Endothelial cell of umbilical vein (primary cell): ENCODE data around the gene ATAD3A. TPM values are rescaled to one million over a fixed set of nuclear protein-coding genes. Genes with fewer than 3 reads are reported as not detected.
"Not testable (repeated sequence)": the region's sequence is repeated elsewhere in the genome, so short reads cannot be mapped to it uniquely, and the experiment has no call there.

Source experiments
- BruUV-seq: library from RNA; stranded (reverse); fragments of 400-500 nt; replicated peaks from 2 replicates; lab custom pipeline; 2021; lab: Mats Ljungman, UMichigan
- CTCF ChIA-PET: fragments of 300-600, 350-600 bp; sonication (Branson Sonifier 250); formaldehyde crosslinking; loops from one replicate; lab custom pipeline; 2021; ENCODE audit warnings: antibody characterized with exemption, inconsistent platforms; lab: Charles Lee
- POLR2A ChIA-PET: fragments of 300-600, 350-600 bp; sonication (Branson Sonifier 250); formaldehyde crosslinking; loops from one replicate; lab custom pipeline; 2021; ENCODE audit warnings: antibody characterized with exemption, inconsistent platforms; lab: Charles Lee
- DNase-seq: peaks from one replicate; pipeline ENCODE4 v3.0.0-alpha.2; 2011; ENCODE audit warnings: low read depth, low spot score
- FAIRE-seq: peaks from 2 replicates; lab custom pipeline; 2011; peaks lifted over from hg19 to GRCh38; lab: Jason Lieb, UNC
- H2AFZ ChIP-seq: 2 replicates; pipeline ENCODE4 v1.6.0; 2012; ENCODE audit warnings: low read depth, low read length, control low read depth, inconsistent platforms
- H3K27ac ChIP-seq: 2 replicates; pipeline ENCODE4 v1.5.1; 2011; ENCODE audit warnings: low read depth, mild to moderate bottlenecking, control low read depth, low read length, moderate library complexity; ENCODE audit not compliant: insufficient read depth
- H3K27me3 ChIP-seq, 2 experiments: 2 replicates each; pipeline versions ENCODE4 v1.6.0 to v1.6.1; 2011; ENCODE audit warnings: low read length in 2 of 2, mixed read lengths in 1 of 2; ENCODE audit not compliant: control insufficient read depth in 2 of 2, insufficient read depth in 2 of 2
- H3K36me3 ChIP-seq, 2 experiments: 2 replicates in 1 of 2; 3 replicates in 1 of 2; pipeline ENCODE4 v1.5.1; 2011; ENCODE audit warnings: low read length in 2 of 2, mild to moderate bottlenecking in 1 of 2, moderate library complexity in 1 of 2; ENCODE audit not compliant: control insufficient read depth in 2 of 2, insufficient read depth in 2 of 2; ENCODE audit errors: extremely low read depth in 1 of 2
- H3K4me1 ChIP-seq: 3 replicates; pipeline ENCODE4 v1.5.1; 2011; ENCODE audit warnings: mild to moderate bottlenecking, low read length; ENCODE audit not compliant: control insufficient read depth, insufficient read depth; ENCODE audit errors: extremely low read depth
- H3K4me2 ChIP-seq: 2 replicates; pipeline ENCODE4 v1.6.1; 2011; ENCODE audit warnings: low read length, control low read depth, mixed read lengths; ENCODE audit not compliant: insufficient read depth
- H3K4me3 ChIP-seq, 3 experiments: fragments of 200-600 bp in 1 of 3; sonication (generic), shearing (Covaris generic) in 1 of 3; replicated peaks in 1 of 3; 2 replicates each; pipeline ENCODE4 v1.5.1; 2011 to 2016; ENCODE audit warnings: control low read depth in 3 of 3, low read length in 3 of 3, mild to moderate bottlenecking in 2 of 3, inconsistent platforms in 1 of 3, low read depth in 1 of 3, moderate library complexity in 1 of 3; ENCODE audit not compliant: insufficient read depth in 1 of 3
- H3K79me2 ChIP-seq: 2 replicates; pipeline ENCODE4 v1.6.0; 2012; ENCODE audit warnings: low read length, inconsistent platforms; ENCODE audit not compliant: control insufficient read depth, insufficient read depth
- H3K9ac ChIP-seq: replicated peaks from 2 replicates; pipeline ENCODE3; 2011; ENCODE audit warnings: low read length, control low read depth; ENCODE audit not compliant: insufficient read depth; ENCODE audit errors: extremely low read depth
- H3K9me1 ChIP-seq: replicated peaks from 3 replicates; pipeline ENCODE4 v1.6.0; 2011; ENCODE audit warnings: mild to moderate bottlenecking, low read length; ENCODE audit not compliant: control insufficient read depth, insufficient read depth; ENCODE audit errors: extremely low read depth
- H3K9me3 ChIP-seq: replicated peaks from 2 replicates; pipeline ENCODE4 v1.5.1; 2012; ENCODE audit warnings: low read length, inconsistent platforms; ENCODE audit not compliant: control insufficient read depth, insufficient read depth
- H4K20me1 ChIP-seq: replicated peaks from 2 replicates; pipeline ENCODE3; 2011; ENCODE audit warnings: mild to moderate bottlenecking, low read length; ENCODE audit not compliant: control insufficient read depth, insufficient read depth; ENCODE audit errors: extremely low read depth
- EZH2 ChIP-seq: IDR thresholded peaks from 2 replicates; pipeline ENCODE4 v1.6.1; 2012; ENCODE audit warnings: borderline replicate concordance, low read depth, mild to moderate bottlenecking, moderate library complexity, low read length, inconsistent platforms; ENCODE audit not compliant: severe bottlenecking
- FOS ChIP-seq: IDR thresholded peaks from 2 replicates; pipeline ENCODE4 v1.6.1; 2011; ENCODE audit warnings: mild to moderate bottlenecking, low read length, moderate library complexity, borderline replicate concordance; ENCODE audit not compliant: insufficient read depth
- POLR2A ChIP-seq: IDR thresholded peaks from 2 replicates; pipeline ENCODE4 v1.6.1; 2012; ENCODE audit warnings: low read depth, mild to moderate bottlenecking, control low read depth, low read length
- dilution Hi-C: fragments of 300-500 bp; cut with MboI; formaldehyde crosslinking; loops from one replicate; pipeline ENCODE4 v1.15.0; 2019; ENCODE audit warnings: low sequenced_read_pairs; ENCODE audit not compliant: extremely low pct_ligation_motif_present
- intact Hi-C: fragments of 100-400 bp; cut with micrococcal nuclease; formaldehyde crosslinking; loops from one replicate; pipeline ENCODE4 v1.10.0; 2022
- polyA plus RNA-seq, 4 experiments: library from polyadenylated mRNA; depleted of rRNA in 3 of 4; stranded (reverse) in 3 of 4; unstranded in 1 of 4; fragments of >200 nt; gene quantifications; 2 replicates each; pipeline versions ENCODE4 v1.2.1 to v1.2.3, GENCODE V29; 2011 to 2012; ENCODE audit warnings: missing spikeins in 1 of 4
- total RNA-seq: library from RNA; stranded (reverse); gene quantifications from 2 replicates; pipeline ENCODE4 v1.2.3, GENCODE V29; 2021
- TF ChIP-seq, protein P1 (sequence below): IDR thresholded peaks from 2 replicates; pipeline ENCODE4 v1.6.1; 2011; ENCODE audit not compliant: insufficient read depth, insufficient read length
- TF ChIP-seq, protein P2 (sequence below), 2 donors: IDR thresholded peaks; 1 replicate in 1 of 2; 2 replicates in 1 of 2; pipeline ENCODE4 v1.5.1; 2011; ENCODE audit warnings: low read length in 2 of 2, mild to moderate bottlenecking in 2 of 2, moderate library complexity in 2 of 2, control low read depth in 1 of 2, inconsistent platforms in 1 of 2, low read depth in 1 of 2; ENCODE audit not compliant: insufficient read depth in 1 of 2; ENCODE audit errors: extremely low read depth in 1 of 2

Gene ATAD3A
- total and polyA plus RNA-seq, 2 donors (not counting 3 experiments of a cell fraction or from before 2014, with no cell fraction given): 24.9 to 55.2 TPM

GRCh38 chr1:1476011-1476410, 36.0 kb upstream of the ATAD3A start:
- Histone ChIP-seq H3K36me3 (peaks cover 4 to 17% of the 10 kb centered on the region in 2 experiments), H3K79me2 (peaks cover 41% of the 10 kb centered on the region)
- H3K4me2 ChIP-seq, H3K4me1 ChIP-seq, DNase-seq, H3K27me3 ChIP-seq, H3K9me1 ChIP-seq, BruUV-seq, H2AFZ ChIP-seq, CTCF ChIA-PET, POLR2A ChIA-PET, H3K9me3 ChIP-seq, H4K20me1 ChIP-seq, intact Hi-C loops, H3K4me3 ChIP-seq, H3K9ac ChIP-seq, dilution Hi-C loops, H3K27ac ChIP-seq: not testable (repeated sequence)
- peak; percentile 62 for FAIRE-seq

GRCh38 chr1:1477206-1477605, 34.8 kb upstream of the ATAD3A start:
- intact Hi-C loops (no loop called here), dilution Hi-C loops (no loop called here)
- CTCF ChIA-PET: no interaction called here
- no peak for FAIRE-seq
- H3K79me2 ChIP-seq: peaks cover 37% of the 10 kb centered on the region
- TF ChIP-seq, protein P1, sequence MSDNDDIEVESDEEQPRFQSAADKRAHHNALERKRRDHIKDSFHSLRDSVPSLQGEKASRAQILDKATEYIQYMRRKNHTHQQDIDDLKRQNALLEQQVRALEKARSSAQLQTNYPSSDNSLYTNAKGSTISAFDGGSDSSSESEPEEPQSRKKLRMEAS: no peak
- TF ChIP-seq POLR2A (no peak), EZH2 (no peak), FOS (no peak)
- TF ChIP-seq, protein P2, sequence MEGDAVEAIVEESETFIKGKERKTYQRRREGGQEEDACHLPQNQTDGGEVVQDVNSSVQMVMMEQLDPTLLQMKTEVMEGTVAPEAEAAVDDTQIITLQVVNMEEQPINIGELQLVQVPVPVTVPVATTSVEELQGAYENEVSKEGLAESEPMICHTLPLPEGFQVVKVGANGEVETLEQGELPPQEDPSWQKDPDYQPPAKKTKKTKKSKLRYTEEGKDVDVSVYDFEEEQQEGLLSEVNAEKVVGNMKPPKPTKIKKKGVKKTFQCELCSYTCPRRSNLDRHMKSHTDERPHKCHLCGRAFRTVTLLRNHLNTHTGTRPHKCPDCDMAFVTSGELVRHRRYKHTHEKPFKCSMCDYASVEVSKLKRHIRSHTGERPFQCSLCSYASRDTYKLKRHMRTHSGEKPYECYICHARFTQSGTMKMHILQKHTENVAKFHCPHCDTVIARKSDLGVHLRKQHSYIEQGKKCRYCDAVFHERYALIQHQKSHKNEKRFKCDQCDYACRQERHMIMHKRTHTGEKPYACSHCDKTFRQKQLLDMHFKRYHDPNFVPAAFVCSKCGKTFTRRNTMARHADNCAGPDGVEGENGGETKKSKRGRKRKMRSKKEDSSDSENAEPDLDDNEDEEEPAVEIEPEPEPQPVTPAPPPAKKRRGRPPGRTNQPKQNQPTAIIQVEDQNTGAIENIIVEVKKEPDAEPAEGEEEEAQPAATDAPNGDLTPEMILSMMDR (IDR thresholded peaks at IDR 0.05; ENCODE audit: extremely low read depth in 1 of 2, insufficient read depth in 1 of 2, low read depth in 1 of 2, low read length in 2 of 2): no peak
- H3K9me1 ChIP-seq: no peaks in the 10 kb centered on the region
- DNase-seq: no peak
- no peaks in the 10 kb centered on the region for H3K9me3 ChIP-seq
- no peak overlapping the region for H3K4me3 ChIP-seq
- H2AFZ ChIP-seq: no peak overlapping the region
- no peaks in the 10 kb centered on the region for H3K27me3 ChIP-seq
- H3K36me3 ChIP-seq: peaks cover 4 to 17% of the 10 kb centered on the region in 2 experiments
- H3K9ac ChIP-seq: no peak overlapping the region
- no peaks in the 10 kb centered on the region for H4K20me1 ChIP-seq
- H3K4me1 ChIP-seq: peaks cover 6% of the 10 kb centered on the region
- POLR2A ChIA-PET: no interaction called here
- BruUV-seq: no TSS peak
- H3K4me2 ChIP-seq: no peak overlapping the region
- no peak overlapping the region for H3K27ac ChIP-seq
